Fibroblast of skin of scalp (primary cell): ENCODE data around the gene PRKAG3.
A peak's percentile ranks its signal among the peaks of the same experiment; 100 is the strongest.

Experiments used
- DNase-seq: peaks from one replicate; pipeline ENCODE4 v3.0.0-alpha.2; 2013

The PRKAG3 gene

GRCh38 chr2:218812861-218813260 lies 18.7 kb downstream of the PRKAG3 start:
- DNase-seq = no peak

- DNase-seq = no peak
Measured at GRCh38 chr2:218812096-218812815, 19.3 kb downstream of the PRKAG3 start.

GRCh38 chr2:218811382-218811781 lies 20.2 kb downstream of the PRKAG3 start:
- no peak for DNase-seq

GRCh38 chr2:218810256-218810655 lies 21.3 kb downstream of the PRKAG3 start:
- DNase-seq = no peak

GRCh38 chr2:218809515-218809914 lies 22.1 kb downstream of the PRKAG3 start:
- DNase-seq = no peak

GRCh38 chr2:218807626-218808025 lies 24.0 kb downstream of the PRKAG3 start:
- DNase-seq = no peak

- peak; percentile 100 for DNase-seq
Measured at GRCh38 chr2:218806346-218806978, 25.1 kb downstream of the PRKAG3 start.

- DNase-seq = peak; percentile 74
Measured at GRCh38 chr2:218805627-218806026, 26.0 kb downstream of the PRKAG3 start.

GRCh38 chr2:218804817-218805216 lies 26.8 kb downstream of the PRKAG3 start:
- DNase-seq = no peak

GRCh38 chr2:218802386-218802994 lies 29.1 kb downstream of the PRKAG3 start:
- no peak for DNase-seq

GRCh38 chr2:218799990-218800389 lies 31.6 kb downstream of the PRKAG3 start:
- DNase-seq = no peak

- DNase-seq = no peak
Measured at GRCh38 chr2:218798767-218799504, 32.7 kb downstream of the PRKAG3 start.

GRCh38 chr2:218796691-218797090 lies 34.9 kb downstream of the PRKAG3 start:
- DNase-seq = no peak

GRCh38 chr2:218792433-218792832 lies 39.2 kb downstream of the PRKAG3 start:
- DNase-seq = no peak

GRCh38 chr2:218788529-218789255 lies 42.9 kb downstream of the PRKAG3 start:
- no peak for DNase-seq

GRCh38 chr2:218786133-218786532 lies 45.5 kb downstream of the PRKAG3 start:
- DNase-seq = no peak

GRCh38 chr2:218785103-218785502 lies 46.5 kb downstream of the PRKAG3 start:
- DNase-seq = no peak

GRCh38 chr2:218783688-218784087 lies 47.9 kb downstream of the PRKAG3 start:
- no peak for DNase-seq

GRCh38 chr2:218782528-218782844 lies 49.1 kb downstream of the PRKAG3 start:
- no peak for DNase-seq

GRCh38 chr2:218781691-218782527 lies 49.7 kb downstream of the PRKAG3 start, which contains the start of gene CYP27A1:
Gene CYP27A1, plus strand, starts transcription at chr2:218782147. Its CDS starts 36 bp downstream, at chr2:218782183.
- DNase-seq = peak; percentile 19

- DNase-seq = no peak
Measured at GRCh38 chr2:218780851-218781690, 50.5 kb downstream of the PRKAG3 start.
